GM21447 (cell line): ENCODE measurements around the gene PSME1.

ENCODE experiments used
- ATAC-seq: cut with Tn5 transposase; IDR thresholded peaks from one replicate; pipeline ENCODE4 v1.9.1; 2021; ENCODE audit not compliant: unreplicated experiment

PSME1 gene

GRCh38 chr14:24145690-24146452 lies 9.9 kb downstream of the PSME1 start:
- no peak for ATAC-seq

GRCh38 chr14:24146453-24146977 lies 10.5 kb downstream of the PSME1 start, which contains the start of gene PSME2:
TSS of gene PSME2 (minus strand) at chr14:24146610. CDS start at chr14:24146581, 29 bp downstream.
- ATAC-seq: peak; percentile 57

GRCh38 chr14:24146978-24147760 lies 11.2 kb downstream of the PSME1 start, which contains the start of gene RNF31:
TSS of gene RNF31 (plus strand) at chr14:24147498. CDS start at chr14:24147699, 201 bp downstream.
- ATAC-seq: peak; percentile 82

GRCh38 chr14:24147761-24148428 lies 11.9 kb downstream of the PSME1 start:
- no peak for ATAC-seq

- ATAC-seq: no peak
These were observed 13.4 kb downstream of the PSME1 start for GRCh38 chr14:24149302-24149969.

- no peak for ATAC-seq
These were observed 14.1 kb downstream of the PSME1 start for GRCh38 chr14:24150061-24150460.

DNA sequence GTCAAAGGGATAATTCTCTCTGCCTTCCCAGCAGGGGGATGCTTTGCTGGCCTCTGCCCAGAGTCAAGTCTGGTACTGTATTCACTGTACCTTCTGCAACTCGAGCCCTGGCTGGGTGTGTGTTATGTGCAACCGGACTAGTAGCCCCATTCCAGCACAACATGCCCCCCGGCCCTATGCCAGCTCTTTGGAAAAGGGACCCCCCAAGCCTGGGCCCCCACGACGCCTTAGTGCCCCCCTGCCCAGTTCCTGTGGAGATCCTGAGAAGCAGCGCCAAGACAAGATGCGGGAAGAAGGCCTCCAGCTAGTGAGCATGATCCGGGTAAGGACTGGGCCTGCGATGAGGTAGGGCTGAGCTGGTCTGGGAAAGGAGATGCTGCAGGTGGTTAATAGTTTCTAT lies 14.6 kb downstream of the PSME1 start:
- ATAC-seq: no peak

- ATAC-seq: no peak
These were observed 15.0 kb downstream of the PSME1 start for GRCh38 chr14:24150993-24151392.

DNA sequence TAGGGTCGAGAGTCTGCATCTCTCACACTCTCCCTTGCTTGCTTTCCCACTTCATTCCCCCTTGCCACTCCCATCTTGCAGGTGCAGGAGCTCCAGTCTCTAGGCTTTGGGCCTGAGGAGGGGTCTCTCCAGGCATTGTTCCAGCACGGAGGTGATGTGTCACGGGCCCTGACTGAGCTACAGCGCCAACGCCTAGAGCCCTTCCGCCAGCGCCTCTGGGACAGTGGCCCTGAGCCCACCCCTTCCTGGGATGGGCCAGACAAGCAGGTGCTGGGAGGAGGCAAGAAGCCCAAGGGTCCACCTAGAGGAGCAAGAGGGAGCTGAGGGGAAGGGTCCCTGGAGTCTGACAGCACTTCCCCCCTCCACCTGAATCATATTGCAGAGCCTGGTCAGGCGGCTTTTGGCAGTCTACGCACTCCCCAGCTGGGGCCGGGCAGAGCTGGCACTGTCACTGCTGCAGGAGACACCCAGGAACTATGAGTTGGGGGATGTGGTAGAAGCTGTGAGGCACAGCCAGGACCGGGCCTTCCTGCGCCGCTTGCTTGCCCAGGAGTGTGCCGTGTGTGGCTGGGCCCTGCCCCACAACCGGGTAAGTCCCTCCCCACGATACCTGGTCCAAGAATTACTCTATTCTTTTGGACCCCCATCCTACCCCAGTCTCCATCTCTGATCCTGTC lies 15.5 kb downstream of the PSME1 start:
- no peak for ATAC-seq

DNA sequence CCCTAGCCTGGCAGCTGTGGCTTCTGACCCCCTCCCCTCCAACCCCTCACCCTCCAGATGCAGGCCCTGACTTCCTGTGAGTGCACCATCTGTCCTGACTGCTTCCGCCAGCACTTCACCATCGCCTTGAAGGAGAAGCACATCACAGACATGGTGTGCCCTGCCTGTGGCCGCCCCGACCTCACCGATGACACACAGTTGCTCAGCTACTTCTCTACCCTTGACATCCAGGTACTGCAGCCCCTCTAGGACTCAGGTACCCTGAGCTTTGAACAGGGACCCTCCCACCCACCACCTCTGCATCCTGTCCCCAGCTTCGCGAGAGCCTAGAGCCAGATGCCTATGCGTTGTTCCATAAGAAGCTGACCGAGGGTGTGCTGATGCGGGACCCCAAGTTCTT lies 19.1 kb downstream of the PSME1 start:
- ATAC-seq: no peak

DNA sequence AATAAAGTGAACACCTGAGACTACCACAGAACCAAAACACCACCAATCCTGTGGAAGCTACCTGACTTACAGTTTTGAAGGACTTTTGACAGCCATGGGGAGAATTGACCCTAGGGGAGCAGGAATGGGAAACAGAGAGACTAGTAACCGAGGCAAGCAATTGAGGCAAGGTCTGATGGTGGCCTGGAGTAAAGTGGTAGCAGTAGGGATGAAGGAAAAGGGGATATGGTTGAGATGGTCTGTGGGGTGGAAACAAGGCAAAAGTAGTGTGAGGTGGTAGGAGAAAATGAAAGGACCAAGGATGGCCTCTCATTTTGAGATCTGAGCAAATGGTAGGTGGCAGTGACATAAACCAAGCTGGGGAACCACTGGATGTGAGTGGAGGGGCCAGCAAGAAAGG lies 20.8 kb downstream of the PSME1 start:
- no peak for ATAC-seq

DNA sequence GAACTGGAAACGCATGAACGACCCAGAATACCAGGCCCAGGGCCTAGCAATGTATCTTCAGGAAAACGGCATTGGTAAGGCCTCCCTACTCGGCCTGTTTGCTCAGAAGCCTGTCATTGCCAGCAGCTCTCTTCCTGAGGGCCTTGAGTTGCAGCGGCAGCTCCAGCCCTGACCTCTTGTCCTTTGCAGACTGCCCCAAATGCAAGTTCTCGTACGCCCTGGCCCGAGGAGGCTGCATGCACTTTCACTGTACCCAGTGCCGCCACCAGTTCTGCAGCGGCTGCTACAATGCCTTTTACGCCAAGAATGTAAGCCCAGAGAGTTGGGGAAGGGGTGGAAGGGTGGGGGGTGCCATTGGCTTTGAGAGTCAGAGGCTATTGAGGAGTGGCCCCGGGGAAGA lies 21.3 kb downstream of the PSME1 start:
- no peak for ATAC-seq

GRCh38 chr14:24159777-24160498 lies 23.9 kb downstream of the PSME1 start:
- no peak for ATAC-seq

- ATAC-seq: no peak
These were observed 24.5 kb downstream of the PSME1 start for GRCh38 chr14:24160499-24160849.

DNA sequence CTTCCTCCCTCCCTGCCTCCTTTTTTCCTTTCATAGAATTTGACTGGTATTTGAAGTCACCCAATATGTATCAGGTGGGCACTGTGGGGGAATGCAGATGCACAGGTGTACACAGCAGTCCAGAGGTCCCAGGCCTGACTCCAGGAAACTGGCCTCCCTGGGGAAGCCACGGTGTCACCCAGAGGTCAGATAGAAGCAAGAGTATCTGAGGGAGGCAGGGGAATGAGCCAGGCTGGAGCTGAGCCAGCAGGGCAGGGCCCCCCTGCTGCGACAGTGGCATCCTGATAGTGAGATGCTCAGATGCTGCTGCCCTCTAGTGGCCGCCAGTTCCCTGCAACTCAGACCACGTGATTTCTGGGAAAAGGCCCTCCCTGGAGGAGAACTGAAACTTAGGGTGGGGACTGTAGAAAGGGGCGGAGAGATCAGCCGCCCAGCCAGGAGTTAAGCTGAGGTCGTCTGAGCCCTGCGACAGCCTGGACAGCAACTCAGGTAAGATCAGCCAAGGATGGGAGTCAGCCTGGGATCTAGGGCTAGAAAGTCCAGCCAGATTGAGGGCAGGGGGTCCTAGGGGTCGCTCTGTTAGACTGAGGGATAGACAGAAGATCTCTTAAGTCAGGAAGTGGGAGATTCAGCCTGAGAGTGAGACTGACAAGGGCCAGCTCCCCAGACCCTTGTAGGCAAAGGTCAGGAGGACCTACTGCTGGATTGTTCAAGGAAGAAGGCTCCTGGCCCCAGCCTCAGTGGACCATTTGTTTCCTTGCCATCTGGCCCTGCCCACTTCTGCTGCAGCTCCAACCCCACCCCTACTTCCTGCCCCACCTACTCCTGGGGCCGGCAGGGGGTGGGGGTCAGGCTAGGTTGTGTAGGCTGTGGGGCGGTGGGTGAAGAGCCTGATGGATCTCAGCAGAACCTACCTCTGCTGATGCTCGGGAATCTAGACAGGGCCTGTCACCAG lies 25.1 kb downstream of the PSME1 start, which contains the start of gene IRF9:
IRF9 (plus strand) TSS at position 416 of the 955 bp plus-strand sequence. CDS start 880 bp downstream, outside the sequence.
- peak; percentile 84 for ATAC-seq

DNA sequence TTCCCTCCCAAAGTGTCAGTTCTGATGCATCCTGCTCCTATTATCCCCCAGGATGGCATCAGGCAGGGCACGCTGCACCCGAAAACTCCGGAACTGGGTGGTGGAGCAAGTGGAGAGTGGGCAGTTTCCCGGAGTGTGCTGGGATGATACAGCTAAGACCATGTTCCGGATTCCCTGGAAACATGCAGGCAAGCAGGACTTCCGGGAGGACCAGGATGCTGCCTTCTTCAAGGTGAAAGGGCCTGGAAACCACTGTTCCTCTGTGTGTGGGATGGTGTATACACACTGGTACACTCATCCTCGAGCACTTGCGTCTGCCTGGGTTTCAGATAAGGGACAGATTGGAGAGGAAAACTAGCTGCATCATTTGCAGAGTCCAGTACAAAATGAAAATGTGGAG lies 26.1 kb downstream of the PSME1 start:
- ATAC-seq: no peak

- no peak for ATAC-seq
These were observed 28.6 kb downstream of the PSME1 start for GRCh38 chr14:24164518-24164991.

GRCh38 chr14:24165785-24166184 lies 29.8 kb downstream of the PSME1 start:
- ATAC-seq: no peak
